ENCODE measurements around the gene FARS2. TPM values are rescaled to one million over a fixed set of nuclear protein-coding genes. Genes with fewer than 3 reads are reported as not detected.
"Not testable (repeated sequence)": the region's sequence is repeated elsewhere in the genome, so short reads cannot be mapped to it uniquely, and the experiment has no call there.

FARS2 gene
- total RNA-seq, 1 donor from 2014 or later, result 24.8 TPM

GRCh38 chr6:5639193-5639592 is 377.9 kb downstream of the FARS2 start:
- DNase-seq, result no peak

- no peak for DNase-seq
Measured at GRCh38 chr6:5640614-5641013, 379.3 kb downstream of the FARS2 start.

- DNase-seq, result no peak
Measured at GRCh38 chr6:5644523-5645185, 383.3 kb downstream of the FARS2 start.

GRCh38 chr6:5645328-5646290 is 384.3 kb downstream of the FARS2 start:
- no peak for DNase-seq

GRCh38 chr6:5652406-5653137 is 391.3 kb downstream of the FARS2 start:
- DNase-seq, result no peak

- DNase-seq, result no peak
Measured at GRCh38 chr6:5653801-5654200, 392.5 kb downstream of the FARS2 start.

GRCh38 chr6:5656226-5656625 is 394.9 kb downstream of the FARS2 start:
- no peak for DNase-seq

- not testable (repeated sequence) for DNase-seq
Measured at GRCh38 chr6:5656695-5657094, 395.4 kb downstream of the FARS2 start.

GRCh38 chr6:5657684-5658430 is 396.5 kb downstream of the FARS2 start:
- no peak for DNase-seq

GRCh38 chr6:5659467-5659866 is 398.2 kb downstream of the FARS2 start:
- DNase-seq, result no peak

- no peak for DNase-seq
Measured at GRCh38 chr6:5660772-5661171, 399.5 kb downstream of the FARS2 start.

- DNase-seq, result no peak
Measured at GRCh38 chr6:5662797-5663196, 401.5 kb downstream of the FARS2 start.

GRCh38 chr6:5663259-5663658 is 401.9 kb downstream of the FARS2 start:
- no peak for DNase-seq

GRCh38 chr6:5663739-5664138 is 402.4 kb downstream of the FARS2 start:
- DNase-seq, result no peak

- no peak for DNase-seq
Measured at GRCh38 chr6:5664149-5664548, 402.8 kb downstream of the FARS2 start.

GRCh38 chr6:5665173-5665572 is 403.9 kb downstream of the FARS2 start:
- DNase-seq, result no peak

GRCh38 chr6:5665667-5666066 is 404.4 kb downstream of the FARS2 start:
- DNase-seq, result no peak

GRCh38 chr6:5666695-5667094 is 405.4 kb downstream of the FARS2 start:
- DNase-seq, result no peak

- DNase-seq, result no peak
Measured at GRCh38 chr6:5667737-5668136, 406.4 kb downstream of the FARS2 start.

GRCh38 chr6:5670381-5670780 is 409.1 kb downstream of the FARS2 start:
- DNase-seq, result no peak

GRCh38 chr6:5670811-5671561 is 409.7 kb downstream of the FARS2 start:
- peak; percentile 11 for DNase-seq

Data from occipital lobe (tissue), 2 donors.